GM04503 (cell line): ENCODE data around the gene TRABD2B.

Source experiments
- DNase-seq: peaks from one replicate; pipeline ENCODE4 v3.0.0-alpha.2; 2012; ENCODE audit warnings: low read depth

The TRABD2B gene

GRCh38 chr1:47908258-47908657, 88.9 kb downstream of the TRABD2B start:
- DNase-seq: no peak

GRCh38 chr1:47907177-47907528, 90.0 kb downstream of the TRABD2B start:
- DNase-seq: no peak

- DNase-seq: no peak
These were observed 90.5 kb downstream of the TRABD2B start for GRCh38 chr1:47906527-47907176.

GRCh38 chr1:47906009-47906432, 91.2 kb downstream of the TRABD2B start:
- DNase-seq: no peak

GRCh38 chr1:47903723-47904122, 93.5 kb downstream of the TRABD2B start:
- DNase-seq: no peak

- no peak for DNase-seq
These were observed 96.1 kb downstream of the TRABD2B start for GRCh38 chr1:47901001-47901575.

- no peak for DNase-seq
These were observed 98.9 kb downstream of the TRABD2B start for GRCh38 chr1:47898133-47898845.

DNA sequence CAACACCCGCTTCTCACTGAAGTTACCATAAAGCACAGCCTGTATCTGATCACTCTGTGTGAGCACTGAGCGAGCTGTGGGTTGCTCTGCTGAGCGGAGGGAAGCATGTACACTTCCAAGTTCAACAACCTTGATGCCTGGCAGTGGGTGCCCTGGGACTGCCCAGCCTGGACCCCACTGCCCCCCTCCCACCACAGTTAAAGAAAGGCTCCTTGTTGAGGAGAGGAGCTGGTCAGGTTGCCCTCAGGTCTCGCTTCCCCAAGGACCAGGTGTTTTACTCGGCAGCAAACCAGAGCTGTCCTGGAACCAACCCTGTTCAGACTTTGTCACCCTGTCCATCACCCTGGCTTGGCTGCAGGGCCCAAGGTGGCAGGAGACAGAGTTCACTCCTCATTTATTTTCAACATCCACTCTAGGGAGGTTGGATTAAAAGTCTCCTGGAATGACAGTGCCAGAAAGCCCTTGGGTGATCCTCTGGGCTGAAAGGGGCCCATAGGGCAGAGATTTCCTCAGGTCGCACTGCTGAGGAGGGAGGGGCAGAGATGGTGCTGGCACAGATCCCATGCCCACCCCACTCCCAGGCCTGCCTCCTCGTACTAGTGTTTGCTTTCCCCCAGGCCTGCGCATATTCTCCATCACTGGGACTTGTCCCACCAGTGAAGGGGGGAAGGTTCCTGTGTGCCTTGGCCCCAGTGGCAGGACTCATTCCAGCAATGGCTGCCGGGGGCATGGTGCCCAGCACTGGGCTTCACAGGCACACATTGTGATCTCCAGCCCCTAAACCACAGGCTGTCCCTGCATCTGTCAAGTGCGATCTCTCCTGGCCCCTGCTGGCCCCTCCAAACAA, 101.7 kb downstream of the TRABD2B start:
- no peak for DNase-seq

GRCh38 chr1:47894410-47895278, 102.5 kb downstream of the TRABD2B start:
- DNase-seq: no peak

DNA sequence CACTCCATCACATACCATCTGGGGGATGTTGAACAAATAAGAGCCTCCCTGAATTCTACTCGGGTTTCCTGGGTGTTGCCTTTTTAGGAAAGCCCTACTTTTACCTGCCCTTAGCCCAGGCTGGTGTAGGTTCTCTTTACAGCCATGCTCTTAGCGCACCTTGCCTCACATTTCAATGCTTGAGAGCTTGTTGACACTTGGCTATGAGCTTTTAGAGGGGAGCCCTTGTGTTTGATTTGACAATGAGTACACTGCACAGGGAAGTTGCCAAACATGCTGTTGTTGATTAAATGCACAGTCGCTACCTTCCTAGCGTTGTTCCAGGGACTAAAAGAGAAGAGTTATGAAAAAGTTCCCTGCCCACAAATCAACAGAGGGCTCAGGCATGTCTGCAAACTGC, 103.8 kb downstream of the TRABD2B start:
- DNase-seq: no peak

- no peak for DNase-seq
These were observed 106.4 kb downstream of the TRABD2B start for GRCh38 chr1:47890779-47891178.

DNA sequence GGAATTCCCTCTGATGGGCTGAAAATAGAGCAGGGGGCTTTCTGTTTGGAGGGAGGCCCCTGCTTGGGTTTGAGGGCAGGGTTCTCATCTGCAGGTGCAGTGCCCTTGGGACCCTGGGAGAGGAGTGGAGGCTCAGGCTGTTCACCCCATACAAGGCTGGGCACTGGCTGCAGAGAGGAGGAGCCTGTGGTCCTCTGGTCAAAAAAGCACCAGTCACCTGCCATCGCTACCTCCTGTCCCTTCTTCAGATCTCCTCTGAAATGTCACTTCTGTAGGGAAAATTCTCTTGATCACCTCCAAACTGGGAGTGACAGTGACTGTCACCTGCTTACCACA, 108.9 kb downstream of the TRABD2B start:
- DNase-seq: no peak

DNA sequence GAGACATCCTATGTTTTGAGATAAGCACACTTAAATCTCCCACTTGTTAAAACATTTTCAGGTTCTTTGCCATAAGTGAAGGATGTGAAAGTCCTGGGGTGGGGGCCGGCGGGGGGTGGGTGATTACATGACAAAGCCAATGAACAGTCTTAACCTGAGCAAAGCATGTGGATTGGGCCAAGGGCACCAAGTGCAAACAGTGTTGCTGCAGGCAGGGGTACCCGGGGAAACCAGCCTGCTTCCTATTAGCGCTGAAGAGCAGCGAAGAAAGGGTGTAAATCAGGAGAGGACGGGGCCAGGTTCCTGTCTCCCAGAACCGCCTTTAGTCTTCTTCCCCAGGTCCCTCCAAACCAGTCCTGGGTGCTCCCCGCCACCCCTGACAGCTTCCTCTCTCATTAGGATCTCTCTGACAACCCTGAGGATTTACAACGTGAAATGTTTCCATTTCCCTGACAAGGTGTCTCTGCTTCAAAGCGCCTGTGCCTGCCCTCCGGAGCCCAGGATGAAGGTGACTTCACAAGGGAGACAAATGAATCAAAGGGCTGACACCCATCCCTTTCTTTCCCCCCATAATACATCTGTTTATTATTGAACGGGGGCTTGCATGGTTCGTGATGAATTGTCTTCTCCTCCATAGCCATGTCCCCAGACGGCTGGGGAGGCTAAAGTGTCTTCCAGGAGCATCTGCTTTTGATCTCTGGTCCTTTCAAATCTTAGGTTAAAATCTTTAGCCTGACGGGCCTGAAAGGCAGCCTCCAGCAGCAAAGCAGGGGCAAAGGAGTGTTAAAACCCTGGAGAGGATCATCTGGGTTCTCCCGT, 109.5 kb downstream of the TRABD2B start:
- no peak for DNase-seq

DNA sequence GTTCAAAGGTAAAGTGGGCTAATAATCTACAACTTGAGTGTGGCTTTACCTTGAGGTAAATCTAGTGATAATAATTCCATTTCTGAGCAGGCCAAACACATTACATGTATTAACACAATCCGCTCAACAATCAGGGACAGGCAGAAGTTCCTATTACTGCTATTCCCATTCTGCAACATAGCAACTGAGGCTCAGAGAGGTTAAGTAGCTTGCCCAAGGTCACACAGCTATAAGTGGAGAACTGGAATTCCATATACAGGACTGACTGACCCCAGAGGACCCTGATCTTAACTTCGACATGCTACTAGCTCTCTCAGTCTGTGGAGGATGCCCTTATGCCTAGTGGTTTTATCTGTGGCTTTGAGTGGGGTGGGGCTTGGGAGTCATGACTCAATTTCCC, 110.1 kb downstream of the TRABD2B start:
- no peak for DNase-seq

DNA sequence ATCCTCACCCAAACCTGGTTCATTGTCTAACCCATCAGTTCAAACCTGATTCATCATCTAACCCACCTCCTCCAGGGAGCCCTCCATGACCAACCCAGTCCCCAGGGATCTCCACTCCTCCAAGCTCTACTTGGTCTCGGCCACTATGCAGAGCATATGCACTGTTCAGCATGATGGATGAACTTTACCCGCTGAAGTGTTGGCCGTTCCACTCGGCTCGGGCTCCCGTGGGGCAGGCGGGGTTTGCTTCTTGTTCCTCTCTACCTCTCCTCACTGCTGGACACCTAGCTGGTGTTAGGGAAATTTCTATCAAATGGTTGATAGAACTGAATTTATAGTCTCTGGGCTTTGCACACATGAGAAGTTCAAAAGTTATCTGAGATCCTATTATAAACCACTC, 111.0 kb downstream of the TRABD2B start:
- DNase-seq: no peak

DNA sequence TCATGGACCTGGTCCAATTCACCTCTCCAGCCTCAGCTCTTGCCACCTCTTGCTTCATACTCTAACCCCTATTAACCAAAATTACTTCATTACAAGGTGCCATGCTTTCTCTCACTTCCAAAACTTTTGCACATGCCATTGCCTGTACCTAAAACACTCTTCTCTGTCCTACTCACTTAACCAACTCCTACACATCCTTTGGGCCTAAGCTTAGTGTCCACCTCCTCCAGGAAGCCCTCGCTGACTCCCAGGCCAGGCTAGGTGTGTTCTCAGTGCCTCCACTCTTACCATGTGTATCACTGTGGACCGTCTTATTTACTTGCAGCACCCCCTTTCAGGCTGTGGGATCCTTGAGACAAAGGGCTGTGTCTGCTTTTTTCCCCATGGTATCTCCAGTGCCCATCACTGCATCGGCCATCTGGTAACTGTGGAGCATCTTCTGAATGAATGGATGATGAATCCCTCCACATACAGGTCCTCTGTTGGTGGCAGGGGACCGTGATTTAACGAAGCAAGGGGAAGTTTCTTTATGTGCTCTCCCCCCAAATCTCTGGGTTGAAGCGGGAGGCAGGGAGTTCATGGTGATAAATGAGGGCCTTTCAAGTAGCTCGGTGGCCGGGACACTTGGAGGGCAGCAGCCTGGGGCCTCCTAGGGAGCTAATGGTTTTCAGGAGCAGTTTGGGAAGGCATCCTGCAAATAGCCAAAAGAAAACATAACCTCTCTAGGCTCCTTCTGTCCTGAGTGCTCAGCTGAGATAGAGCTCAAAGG, 111.9 kb downstream of the TRABD2B start:
- no peak for DNase-seq

DNA sequence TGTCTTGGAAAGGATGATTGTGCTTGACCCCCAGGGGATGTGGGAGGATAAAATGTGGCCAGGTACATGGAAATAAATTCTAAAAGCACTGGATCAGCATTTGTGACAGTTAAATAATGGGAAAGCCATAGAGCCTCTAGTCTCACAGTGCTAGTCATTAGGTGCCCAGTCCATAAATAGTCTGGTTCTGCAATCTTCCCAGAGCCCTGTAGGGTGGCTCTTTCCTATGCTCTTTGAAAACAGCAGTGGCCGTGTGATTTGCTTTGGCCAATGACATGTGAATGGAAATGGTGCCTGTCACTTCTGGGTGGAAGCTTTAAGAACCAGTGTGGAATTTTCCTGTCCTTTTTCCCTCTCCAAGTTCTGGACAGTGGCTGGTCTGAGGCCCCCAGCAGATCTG, 113.2 kb downstream of the TRABD2B start:
- DNase-seq: no peak

GRCh38 chr1:47881505-47882442, 115.4 kb downstream of the TRABD2B start:
- DNase-seq: peak; percentile 9

- no peak for DNase-seq
These were observed 120.6 kb downstream of the TRABD2B start for GRCh38 chr1:47876587-47876963.
